Measurements from ENCODE around the gene MCCC2.

MCCC2 gene

GRCh38 chr5:71666321-71666720, 79.2 kb downstream of the MCCC2 start:
- H3K27ac ChIP-seq (ENCODE audit: low read depth, low read length) = no peak overlapping the region
- H3K9ac ChIP-seq (ENCODE audit: low read length) = no peak overlapping the region
- no peaks in the 10 kb centered on the region for H3K4me1 ChIP-seq (ENCODE audit: control insufficient read depth, insufficient read depth, low read length)
- no peak overlapping the region for H3K4me3 ChIP-seq (ENCODE audit: low read depth, low read length)
- no peaks in the 10 kb centered on the region for H3K36me3 ChIP-seq (ENCODE audit: control insufficient read depth, insufficient read depth, low read length)
- H3K27me3 ChIP-seq (ENCODE audit: control insufficient read depth, insufficient read depth, low read length) = no peaks in the 10 kb centered on the region
- H3K9me3 ChIP-seq (ENCODE audit: control insufficient read depth, insufficient read depth, low read depth, low read length) = no peaks in the 10 kb centered on the region

GRCh38 chr5:71677977-71678376, 90.8 kb downstream of the MCCC2 start:
- Histone ChIP-seq H3K4me3 (ENCODE audit: low read depth, low read length) (no peak overlapping the region), H3K36me3 (ENCODE audit: control insufficient read depth, insufficient read depth, low read length) (no peaks in the 10 kb centered on the region), H3K27ac (ENCODE audit: low read depth, low read length) (no peak overlapping the region), H3K4me1 (ENCODE audit: control insufficient read depth, insufficient read depth, low read length) (no peaks in the 10 kb centered on the region), H3K9me3 (ENCODE audit: control insufficient read depth, insufficient read depth, low read depth, low read length) (no peaks in the 10 kb centered on the region), H3K27me3 (ENCODE audit: control insufficient read depth, insufficient read depth, low read length) (peaks cover 3% of the 10 kb centered on the region; the same call in 1 of the 2 replicates), H3K9ac (ENCODE audit: low read length) (no peak overlapping the region)

- Histone ChIP-seq H3K9me3 (ENCODE audit: control insufficient read depth, insufficient read depth, low read depth, low read length) (no peaks in the 10 kb centered on the region), H3K9ac (ENCODE audit: low read length) (no peak overlapping the region), H3K27me3 (ENCODE audit: control insufficient read depth, insufficient read depth, low read length) (peaks cover 3% of the 10 kb centered on the region; the same call in 1 of the 2 replicates), H3K4me1 (ENCODE audit: control insufficient read depth, insufficient read depth, low read length) (no peaks in the 10 kb centered on the region), H3K4me3 (ENCODE audit: low read depth, low read length) (no peak overlapping the region), H3K27ac (ENCODE audit: low read depth, low read length) (no peak overlapping the region), H3K36me3 (ENCODE audit: control insufficient read depth, insufficient read depth, low read length) (no peaks in the 10 kb centered on the region)
Measured at GRCh38 chr5:71679714-71680113, 92.6 kb downstream of the MCCC2 start.

- Histone ChIP-seq H3K36me3 (ENCODE audit: control insufficient read depth, insufficient read depth, low read length) (no peaks in the 10 kb centered on the region), H3K27ac (ENCODE audit: low read depth, low read length) (no peak overlapping the region), H3K4me1 (ENCODE audit: control insufficient read depth, insufficient read depth, low read length) (no peaks in the 10 kb centered on the region), H3K9me3 (ENCODE audit: control insufficient read depth, insufficient read depth, low read depth, low read length) (no peaks in the 10 kb centered on the region), H3K9ac (ENCODE audit: low read length) (no peak overlapping the region), H3K27me3 (ENCODE audit: control insufficient read depth, insufficient read depth, low read length) (peaks cover 3% of the 10 kb centered on the region; the same call in 1 of the 2 replicates), H3K4me3 (ENCODE audit: low read depth, low read length) (no peak overlapping the region)
Measured at GRCh38 chr5:71680510-71680909, 93.4 kb downstream of the MCCC2 start.

GRCh38 chr5:71681296-71681695, 94.2 kb downstream of the MCCC2 start:
- Histone ChIP-seq H3K27me3 (ENCODE audit: control insufficient read depth, insufficient read depth, low read length) (peaks cover 3% of the 10 kb centered on the region; the same call in 1 of the 2 replicates), H3K27ac (ENCODE audit: low read depth, low read length) (no peak overlapping the region), H3K4me3 (ENCODE audit: low read depth, low read length) (no peak overlapping the region), H3K9ac (ENCODE audit: low read length) (no peak overlapping the region), H3K9me3 (ENCODE audit: control insufficient read depth, insufficient read depth, low read depth, low read length) (no peaks in the 10 kb centered on the region), H3K36me3 (ENCODE audit: control insufficient read depth, insufficient read depth, low read length) (no peaks in the 10 kb centered on the region), H3K4me1 (ENCODE audit: control insufficient read depth, insufficient read depth, low read length) (no peaks in the 10 kb centered on the region)

- no peak overlapping the region for H3K9ac ChIP-seq (ENCODE audit: low read length)
- H3K4me1 ChIP-seq (ENCODE audit: control insufficient read depth, insufficient read depth, low read length) = no peaks in the 10 kb centered on the region
- no peak overlapping the region for H3K27ac ChIP-seq (ENCODE audit: low read depth, low read length)
- no peaks in the 10 kb centered on the region for H3K27me3 ChIP-seq (ENCODE audit: control insufficient read depth, insufficient read depth, low read length)
- H3K9me3 ChIP-seq (ENCODE audit: control insufficient read depth, insufficient read depth, low read depth, low read length) = no peaks in the 10 kb centered on the region
- no peak overlapping the region for H3K4me3 ChIP-seq (ENCODE audit: low read depth, low read length)
- H3K36me3 ChIP-seq (ENCODE audit: control insufficient read depth, insufficient read depth, low read length) = no peaks in the 10 kb centered on the region
Measured at GRCh38 chr5:71684309-71684708, 97.2 kb downstream of the MCCC2 start.

GRCh38 chr5:71693828-71694427, 106.8 kb downstream of the MCCC2 start:
- no peak overlapping the region for H3K27ac ChIP-seq (ENCODE audit: low read depth, low read length)
- no peaks in the 10 kb centered on the region for H3K36me3 ChIP-seq (ENCODE audit: control insufficient read depth, insufficient read depth, low read length)
- no peak overlapping the region for H3K9ac ChIP-seq (ENCODE audit: low read length)
- no peaks in the 10 kb centered on the region for H3K27me3 ChIP-seq (ENCODE audit: control insufficient read depth, insufficient read depth, low read length)
- H3K9me3 ChIP-seq (ENCODE audit: control insufficient read depth, insufficient read depth, low read depth, low read length) = no peaks in the 10 kb centered on the region
- H3K4me1 ChIP-seq (ENCODE audit: control insufficient read depth, insufficient read depth, low read length) = peaks cover 12% of the 10 kb centered on the region
- peak overlapping the region; percentile 2; the same call in 1 of the 2 replicates for H3K4me3 ChIP-seq (ENCODE audit: low read depth, low read length)

GRCh38 chr5:71695071-71695470, 107.9 kb downstream of the MCCC2 start:
- Histone ChIP-seq H3K9me3 (ENCODE audit: control insufficient read depth, insufficient read depth, low read depth, low read length) (no peaks in the 10 kb centered on the region), H3K27me3 (ENCODE audit: control insufficient read depth, insufficient read depth, low read length) (no peaks in the 10 kb centered on the region), H3K9ac (ENCODE audit: low read length) (no peak overlapping the region), H3K27ac (ENCODE audit: low read depth, low read length) (no peak overlapping the region), H3K4me3 (ENCODE audit: low read depth, low read length) (no peak overlapping the region), H3K4me1 (ENCODE audit: control insufficient read depth, insufficient read depth, low read length) (peaks cover 12% of the 10 kb centered on the region), H3K36me3 (ENCODE audit: control insufficient read depth, insufficient read depth, low read length) (no peaks in the 10 kb centered on the region)

- Histone ChIP-seq H3K4me1 (ENCODE audit: control insufficient read depth, insufficient read depth, low read length) (peaks cover 12% of the 10 kb centered on the region), H3K27me3 (ENCODE audit: control insufficient read depth, insufficient read depth, low read length) (no peaks in the 10 kb centered on the region), H3K9me3 (ENCODE audit: control insufficient read depth, insufficient read depth, low read depth, low read length) (no peaks in the 10 kb centered on the region), H3K36me3 (ENCODE audit: control insufficient read depth, insufficient read depth, low read length) (no peaks in the 10 kb centered on the region), H3K9ac (ENCODE audit: low read length) (no peak overlapping the region), H3K27ac (ENCODE audit: low read depth, low read length) (no peak overlapping the region), H3K4me3 (ENCODE audit: low read depth, low read length) (no peak overlapping the region)
Measured at GRCh38 chr5:71695595-71695994, 108.5 kb downstream of the MCCC2 start.

- Histone ChIP-seq H3K27me3 (ENCODE audit: control insufficient read depth, insufficient read depth, low read length) (no peaks in the 10 kb centered on the region), H3K36me3 (ENCODE audit: control insufficient read depth, insufficient read depth, low read length) (no peaks in the 10 kb centered on the region), H3K4me3 (ENCODE audit: low read depth, low read length) (no peak overlapping the region), H3K4me1 (ENCODE audit: control insufficient read depth, insufficient read depth, low read length) (peaks cover 12% of the 10 kb centered on the region), H3K9ac (ENCODE audit: low read length) (no peak overlapping the region), H3K27ac (ENCODE audit: low read depth, low read length) (no peak overlapping the region), H3K9me3 (ENCODE audit: control insufficient read depth, insufficient read depth, low read depth, low read length) (no peaks in the 10 kb centered on the region)
Measured at GRCh38 chr5:71697967-71698366, 110.8 kb downstream of the MCCC2 start.

- Histone ChIP-seq H3K4me3 (ENCODE audit: low read depth, low read length) (no peak overlapping the region), H3K4me1 (ENCODE audit: control insufficient read depth, insufficient read depth, low read length) (peaks cover 11% of the 10 kb centered on the region), H3K27me3 (ENCODE audit: control insufficient read depth, insufficient read depth, low read length) (no peaks in the 10 kb centered on the region), H3K9ac (ENCODE audit: low read length) (no peak overlapping the region), H3K36me3 (ENCODE audit: control insufficient read depth, insufficient read depth, low read length) (no peaks in the 10 kb centered on the region), H3K9me3 (ENCODE audit: control insufficient read depth, insufficient read depth, low read depth, low read length) (no peaks in the 10 kb centered on the region), H3K27ac (ENCODE audit: low read depth, low read length) (no peak overlapping the region)
Measured at GRCh38 chr5:71699233-71699632, 112.1 kb downstream of the MCCC2 start.

All from HUES6 (cell line).